Breast epithelium (tissue), 4 donors: Measurements from ENCODE around the gene PXDC1. TPM values are rescaled to one million over a fixed set of nuclear protein-coding genes. Genes with fewer than 3 reads are reported as not detected.

Source experiments
- DNase-seq, 2 donors: peaks; one replicate each; pipeline ENCODE4 v3.0.0-alpha.2; 2019; ENCODE audit warnings: low spot score in 2 of 2
- H3K27ac ChIP-seq, 2 donors: fragments of 200-600 bp; sonication (generic) in 1 of 2; one replicate each; pipeline ENCODE4 v1.5.1; 2016 to 2019; ENCODE audit warnings: mild to moderate bottlenecking in 1 of 2
- H3K27me3 ChIP-seq, 2 donors: fragments of 200-600 bp; sonication (generic) in 1 of 2; one replicate each; pipeline versions ENCODE4 v1.5.1 to v1.6.0; 2017 to 2019; ENCODE audit warnings: control low read depth in 1 of 2, mild to moderate bottlenecking in 1 of 2
- H3K36me3 ChIP-seq: fragments of 200-600 bp; one replicate; pipeline ENCODE4 v1.5.1; 2019
- H3K4me1 ChIP-seq, 2 donors: fragments of 200-600 bp; sonication (generic); one replicate each; pipeline ENCODE4 v1.5.1; 2016 to 2019; ENCODE audit warnings: control low read depth in 1 of 2
- H3K4me3 ChIP-seq, 3 donors: fragments of 200-600 bp; sonication (generic); 1 replicate in 2 of 3; 2 replicates in 1 of 3; pipeline ENCODE4 v1.5.1; 2016 to 2019; ENCODE audit warnings: mild to moderate bottlenecking in 3 of 3, moderate library complexity in 2 of 3
- H3K9me3 ChIP-seq, 2 donors: fragments of 200-600 bp; sonication (generic) in 1 of 2; one replicate each; pipeline ENCODE4 v1.5.1; 2016 to 2019; ENCODE audit warnings: control low read depth in 1 of 2
- POLR2A ChIP-seq: fragments of 450-650 bp; IDR thresholded peaks from one replicate; pipeline ENCODE4 v1.6.1; 2016; ENCODE audit warnings: antibody characterized with exemption, mild to moderate bottlenecking, moderate library complexity
- POLR2AphosphoS5 ChIP-seq, 3 donors: sonication (generic); formaldehyde crosslinking; IDR thresholded peaks; one replicate each; pipeline ENCODE4 v1.6.1; 2017; ENCODE audit warnings: antibody characterized with exemption in 3 of 3
- intact Hi-C: fragments of 100-400 bp; cut with DNase I; formaldehyde crosslinking; loops from one replicate; pipeline ENCODE4 v1.15.1; 2023; ENCODE audit warnings: low total_unique reads
- total RNA-seq, 3 donors: library from RNA; depleted of rRNA; stranded (reverse); fragments of >200 nt; gene quantifications; one replicate each; pipeline ENCODE4 v1.1.0, GENCODE V29; 2016
- TF ChIP-seq, protein P1 (sequence below), 3 donors: fragments of 450-650 bp; IDR thresholded peaks; one replicate each; pipeline ENCODE4 v1.5.1; 2016 to 2017; ENCODE audit warnings: antibody characterized with exemption in 3 of 3, mild to moderate bottlenecking in 3 of 3, moderate library complexity in 3 of 3

Gene PXDC1
- total RNA-seq, 3 donors from 2014 or later, result 86.2 to 122 (median 88.0) TPM

DNA sequence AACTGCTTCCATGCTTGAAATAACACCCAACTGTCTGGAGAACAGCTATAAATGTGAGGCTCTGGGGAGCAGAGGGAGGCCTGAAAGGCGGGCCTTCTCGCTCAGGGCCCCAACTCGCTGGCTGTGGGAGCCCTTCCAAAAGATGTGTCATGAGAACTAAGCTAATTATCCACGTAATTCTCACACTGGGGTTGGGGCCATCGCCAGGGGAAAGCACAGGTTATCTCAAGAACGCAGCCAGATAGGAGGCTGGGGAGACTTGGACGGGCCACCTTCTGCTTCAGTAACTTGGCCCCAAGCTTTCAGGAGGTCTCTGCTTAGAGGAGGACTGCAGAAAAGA lies 1.6 kb downstream of the PXDC1 start:
- Histone ChIP-seq H3K9me3 (no peaks in the 10 kb centered on the region), H3K4me3 (peak overlapping the region; percentile 89 to 99 (median 95)), H3K27me3 (no peaks in the 10 kb centered on the region), H3K4me1 (peaks cover 3 to 7% of the 10 kb centered on the region in 2 donors), H3K36me3 (no peaks in the 10 kb centered on the region), H3K27ac (peak overlapping the region; percentile 98 to 99)
- intact Hi-C loops, result loop anchor here (5.0 to 10.0 kb wide), 2 partner anchors 177 to 245 kb away; no protein-coding TSS in a partner anchor
- TF ChIP-seq POLR2A, result no peak
- TF ChIP-seq POLR2AphosphoS5 (IDR thresholded peaks at IDR 0.05), result no peak
- TF ChIP-seq, protein P1, sequence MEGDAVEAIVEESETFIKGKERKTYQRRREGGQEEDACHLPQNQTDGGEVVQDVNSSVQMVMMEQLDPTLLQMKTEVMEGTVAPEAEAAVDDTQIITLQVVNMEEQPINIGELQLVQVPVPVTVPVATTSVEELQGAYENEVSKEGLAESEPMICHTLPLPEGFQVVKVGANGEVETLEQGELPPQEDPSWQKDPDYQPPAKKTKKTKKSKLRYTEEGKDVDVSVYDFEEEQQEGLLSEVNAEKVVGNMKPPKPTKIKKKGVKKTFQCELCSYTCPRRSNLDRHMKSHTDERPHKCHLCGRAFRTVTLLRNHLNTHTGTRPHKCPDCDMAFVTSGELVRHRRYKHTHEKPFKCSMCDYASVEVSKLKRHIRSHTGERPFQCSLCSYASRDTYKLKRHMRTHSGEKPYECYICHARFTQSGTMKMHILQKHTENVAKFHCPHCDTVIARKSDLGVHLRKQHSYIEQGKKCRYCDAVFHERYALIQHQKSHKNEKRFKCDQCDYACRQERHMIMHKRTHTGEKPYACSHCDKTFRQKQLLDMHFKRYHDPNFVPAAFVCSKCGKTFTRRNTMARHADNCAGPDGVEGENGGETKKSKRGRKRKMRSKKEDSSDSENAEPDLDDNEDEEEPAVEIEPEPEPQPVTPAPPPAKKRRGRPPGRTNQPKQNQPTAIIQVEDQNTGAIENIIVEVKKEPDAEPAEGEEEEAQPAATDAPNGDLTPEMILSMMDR (IDR thresholded peaks at IDR 0.05), result no peak
- DNase-seq, result peak in 1 of 2 donors; percentile 72

DNA sequence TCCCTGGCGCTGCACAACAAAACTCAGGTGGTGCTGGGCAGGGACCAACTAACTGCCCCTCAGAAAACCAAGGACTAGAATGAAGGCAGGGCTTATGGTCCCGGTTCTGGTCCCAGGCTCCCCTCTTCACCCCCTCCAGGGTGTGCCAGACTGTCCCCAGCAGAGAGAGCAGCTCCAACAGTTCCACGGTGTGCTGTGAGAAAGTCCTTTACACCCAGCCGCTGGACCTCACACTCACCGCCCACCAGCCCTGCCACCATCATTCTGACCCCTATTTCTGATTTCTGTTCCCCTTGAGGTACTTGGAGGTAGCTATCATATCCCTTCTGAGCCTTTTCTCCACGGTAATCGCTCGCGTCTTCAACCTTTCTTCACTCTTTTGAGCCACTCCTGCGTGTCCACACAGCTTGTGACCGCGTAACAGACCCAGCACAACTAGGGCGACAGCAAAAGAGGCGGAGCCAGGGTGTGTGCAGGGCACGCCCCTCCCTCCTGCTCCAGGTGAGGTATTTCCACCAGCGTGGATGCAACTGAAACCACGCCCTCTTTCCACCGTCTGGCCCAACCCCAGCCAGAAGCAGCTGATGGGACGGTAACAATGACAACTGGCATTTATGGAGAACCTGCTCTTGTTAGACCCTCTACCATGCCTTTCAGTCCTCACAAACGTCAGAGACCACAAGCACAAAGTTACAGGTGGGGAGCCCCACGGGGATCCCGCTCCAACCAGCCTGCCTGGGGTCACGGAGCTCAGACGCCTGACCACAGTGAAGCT lies 2.3 kb downstream of the PXDC1 start:
- H3K27ac ChIP-seq, result peak overlapping the region; percentile 98 to 99
- H3K27me3 ChIP-seq, result no peaks in the 10 kb centered on the region
- peaks cover 4 to 7% of the 10 kb centered on the region in 2 donors for H3K4me1 ChIP-seq
- no peaks in the 10 kb centered on the region for H3K9me3 ChIP-seq
- peak; percentile 70 to 74 for DNase-seq
- no peaks in the 10 kb centered on the region for H3K36me3 ChIP-seq
- TF ChIP-seq POLR2A (no peak), POLR2AphosphoS5 (IDR thresholded peaks at IDR 0.05) (no peak)
- TF ChIP-seq, protein P1 (IDR thresholded peaks at IDR 0.05), result no peak
- H3K4me3 ChIP-seq, result peak overlapping the region; percentile 89 to 99 (median 95)
- intact Hi-C loops, result loop anchor here (5.0 to 10.0 kb wide), 2 partner anchors 178 to 246 kb away; no protein-coding TSS in a partner anchor

DNA sequence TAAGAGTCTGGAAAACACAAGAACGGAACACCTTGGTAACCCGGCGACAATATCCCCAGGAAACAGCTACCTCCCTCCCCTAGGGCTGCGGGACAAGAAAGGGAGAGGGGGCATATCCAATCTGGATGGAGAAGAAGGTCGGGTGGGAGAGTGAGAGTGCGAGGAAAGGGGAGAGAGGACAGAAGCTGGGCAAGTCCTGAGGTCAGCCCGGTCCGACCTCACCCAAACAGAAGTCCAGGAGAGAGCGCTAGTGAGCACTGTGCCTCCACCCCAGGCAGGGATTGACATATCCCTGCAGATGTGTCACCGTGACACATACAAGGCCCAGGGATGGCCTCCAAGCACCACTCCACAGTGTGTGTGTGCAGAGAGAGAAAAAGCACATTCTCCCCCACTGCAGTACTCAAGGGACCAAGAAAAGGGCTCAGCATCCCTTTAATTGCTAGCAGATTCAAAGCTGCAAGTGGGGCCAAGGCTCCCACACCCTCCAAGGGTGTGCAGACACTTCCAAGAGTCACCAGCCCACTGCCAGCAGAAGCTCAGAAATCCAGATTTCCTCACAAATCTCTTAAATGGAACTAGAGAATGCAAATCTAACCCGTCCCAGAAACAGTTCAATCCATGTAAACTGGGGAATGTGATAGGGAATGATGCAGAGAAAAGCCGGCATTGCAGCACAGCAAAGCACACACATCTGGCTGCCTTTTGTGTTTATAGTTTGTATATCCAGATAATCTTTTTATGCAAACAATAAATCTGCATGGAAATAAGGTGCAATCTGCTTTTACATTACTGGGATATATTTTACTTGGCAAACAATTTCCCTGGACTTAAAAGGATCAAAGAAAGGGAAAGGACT lies 3.1 kb downstream of the PXDC1 start:
- H3K9me3 ChIP-seq, result no peaks in the 10 kb centered on the region
- peak overlapping the region; percentile 89 to 99 (median 95) for H3K4me3 ChIP-seq
- peaks cover 7 to 11% of the 10 kb centered on the region in 2 donors for H3K4me1 ChIP-seq
- peak overlapping the region; percentile 98 to 99 for H3K27ac ChIP-seq
- TF ChIP-seq POLR2AphosphoS5 (IDR thresholded peaks at IDR 0.05) (peak in 2 of 3 donors; percentile 52 to 55), POLR2A (no peak)
- TF ChIP-seq, protein P1 (IDR thresholded peaks at IDR 0.05), result peak; percentile 17 to 63 (median 40)
- H3K36me3 ChIP-seq, result no peaks in the 10 kb centered on the region
- H3K27me3 ChIP-seq, result no peaks in the 10 kb centered on the region
- intact Hi-C loops, result loop anchor here (5.0 to 10.0 kb wide), 2 partner anchors 179 to 246 kb away; no protein-coding TSS in a partner anchor
- peak in 1 of 2 donors; percentile 74 for DNase-seq

DNA sequence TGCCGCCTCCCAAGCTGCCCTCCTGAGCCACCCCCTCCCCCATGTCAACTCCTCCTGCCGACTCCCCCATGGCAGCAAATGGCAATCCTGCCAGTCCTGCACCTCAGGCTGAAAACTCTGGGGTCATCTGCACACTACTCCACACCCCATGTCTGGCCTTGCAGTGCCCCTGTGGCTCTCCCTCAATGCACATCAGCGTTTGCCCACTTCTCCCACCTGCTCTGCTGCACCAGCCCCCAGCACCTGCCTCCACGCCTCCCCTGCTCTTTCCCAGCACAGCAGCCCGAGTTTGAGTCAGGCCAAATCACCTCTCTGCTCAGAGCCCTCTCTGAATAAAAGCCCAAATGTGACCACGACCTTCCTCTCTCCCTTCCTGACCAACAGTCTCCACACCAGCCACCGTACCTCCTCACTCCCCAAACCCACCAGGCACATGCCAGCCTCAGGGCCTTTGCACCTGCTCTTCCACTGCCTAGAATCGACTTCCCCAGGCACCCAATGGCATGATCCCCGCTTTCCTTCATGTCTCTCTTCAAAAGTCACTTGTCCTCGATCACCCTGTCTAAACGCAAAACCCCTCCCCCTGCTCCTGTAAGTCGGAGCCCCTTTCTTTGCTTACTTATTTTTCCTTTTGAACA lies 4.3 kb downstream of the PXDC1 start:
- DNase-seq, result peak in 1 of 2 donors; percentile 35
- peaks cover 8 to 14% of the 10 kb centered on the region in 2 donors for H3K4me1 ChIP-seq
- intact Hi-C loops, result loop anchor here (5.0 to 10.0 kb wide), 2 partner anchors 180 to 248 kb away; no protein-coding TSS in a partner anchor

More for the DNA sequence above, 4.3 kb downstream of the PXDC1 start:
- no peaks in the 10 kb centered on the region for H3K36me3 ChIP-seq
- TF ChIP-seq, protein P1 (IDR thresholded peaks at IDR 0.05), result no peak
- TF ChIP-seq POLR2AphosphoS5 (IDR thresholded peaks at IDR 0.05), result no peak
- no peak for TF ChIP-seq POLR2A
- no peaks in the 10 kb centered on the region for H3K27me3 ChIP-seq
- peak overlapping the region in 1 of 3 donors; percentile 99 for H3K4me3 ChIP-seq
- H3K9me3 ChIP-seq, result no peaks in the 10 kb centered on the region
- peak overlapping the region; percentile 64 to 98 for H3K27ac ChIP-seq
